Suppressor macrophage treated with lipopolysaccharide for 1 hour (primary cell): ENCODE data around the gene ARHGEF1.
"Not testable (repeated sequence)": the region's sequence is repeated elsewhere in the genome, so short reads cannot be mapped to it uniquely, and the experiment has no call there.

Experiments used
- DNase-seq, 3 donors: peaks; one replicate each; pipeline ENCODE4 v3.0.0-alpha.2; 2020 to 2022

The ARHGEF1 gene

GRCh38 chr19:41905273-41906002, 22.5 kb downstream of the ARHGEF1 start:
- no peak for DNase-seq

- no peak for DNase-seq
Measured at GRCh38 chr19:41906271-41906670, 23.3 kb downstream of the ARHGEF1 start.

DNA sequence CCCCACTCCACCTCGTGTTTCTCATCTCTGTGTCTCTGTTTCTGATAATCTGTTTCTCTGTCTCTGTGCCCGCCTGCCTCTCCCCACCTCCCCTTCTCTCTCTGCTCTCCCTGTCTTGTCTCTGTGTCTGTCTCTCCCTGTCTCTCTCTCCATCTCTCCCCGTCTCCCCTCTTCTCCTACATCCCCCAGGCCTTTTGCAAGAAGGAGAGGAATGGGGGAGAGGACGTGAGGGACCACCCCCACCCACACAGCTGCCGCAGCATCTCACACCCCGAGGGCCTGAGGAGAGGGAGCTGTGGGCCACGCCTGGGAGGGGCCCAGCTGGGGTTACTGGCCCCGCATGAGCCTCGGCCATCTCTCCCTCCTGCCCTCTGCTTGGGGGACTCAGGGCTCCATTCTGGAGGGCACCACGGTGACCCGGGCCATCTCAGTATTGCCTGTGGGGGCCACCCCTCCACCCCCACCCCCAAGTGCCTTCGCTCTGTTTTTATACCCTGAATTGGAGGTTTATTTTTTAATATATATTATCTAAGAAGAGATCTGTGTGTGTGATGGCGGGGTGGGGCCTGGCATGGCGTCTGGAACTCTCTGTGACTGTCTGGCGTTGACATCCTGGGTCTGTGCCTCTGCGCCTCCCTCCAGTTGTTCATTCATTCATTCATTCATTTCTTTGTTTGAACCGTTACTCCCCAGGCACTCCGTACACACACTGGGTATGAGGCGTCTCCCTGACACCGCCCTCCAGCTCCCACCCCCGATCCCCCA, 24.1 kb downstream of the ARHGEF1 start:
- no peak for DNase-seq

DNA sequence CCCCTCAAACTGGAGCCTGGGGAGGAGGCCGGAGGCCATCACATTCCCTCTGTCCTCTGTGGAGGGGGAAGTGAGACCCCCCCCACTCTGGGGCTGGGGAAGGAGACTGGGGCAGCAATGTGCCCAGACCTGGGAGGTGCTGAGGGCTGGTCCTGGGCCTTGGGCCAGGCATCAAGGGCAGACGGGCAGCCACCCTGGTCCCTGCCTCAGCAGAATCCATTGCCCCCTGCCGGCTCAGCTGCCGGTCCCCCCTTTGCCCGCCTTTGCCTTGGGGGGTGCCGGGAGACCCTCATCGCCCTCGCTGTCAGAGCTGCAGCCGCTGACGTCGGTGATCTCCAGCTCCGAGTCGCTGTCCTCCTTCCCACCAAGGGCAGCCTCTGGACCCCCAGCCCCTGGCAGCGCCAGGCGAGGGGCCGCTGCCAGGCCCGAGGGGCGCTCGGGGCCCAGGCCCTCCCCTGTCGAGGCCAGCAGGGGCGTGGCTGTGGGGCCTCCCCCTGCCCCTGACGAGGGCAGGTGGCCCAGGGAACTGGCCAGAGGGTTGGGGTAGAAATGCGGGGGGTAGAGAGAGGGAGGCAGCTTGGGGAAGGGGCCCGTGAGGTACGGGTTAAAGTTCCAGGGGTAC, 25.1 kb downstream of the ARHGEF1 start:
- no peak for DNase-seq

- DNase-seq = no peak
Measured at GRCh38 chr19:41908724-41909464, 25.9 kb downstream of the ARHGEF1 start.

GRCh38 chr19:41909706-41910105, 26.7 kb downstream of the ARHGEF1 start:
- no peak for DNase-seq

GRCh38 chr19:41910240-41910991, 27.4 kb downstream of the ARHGEF1 start:
- DNase-seq = no peak

GRCh38 chr19:41910992-41911888, 28.3 kb downstream of the ARHGEF1 start:
- no peak for DNase-seq

DNA sequence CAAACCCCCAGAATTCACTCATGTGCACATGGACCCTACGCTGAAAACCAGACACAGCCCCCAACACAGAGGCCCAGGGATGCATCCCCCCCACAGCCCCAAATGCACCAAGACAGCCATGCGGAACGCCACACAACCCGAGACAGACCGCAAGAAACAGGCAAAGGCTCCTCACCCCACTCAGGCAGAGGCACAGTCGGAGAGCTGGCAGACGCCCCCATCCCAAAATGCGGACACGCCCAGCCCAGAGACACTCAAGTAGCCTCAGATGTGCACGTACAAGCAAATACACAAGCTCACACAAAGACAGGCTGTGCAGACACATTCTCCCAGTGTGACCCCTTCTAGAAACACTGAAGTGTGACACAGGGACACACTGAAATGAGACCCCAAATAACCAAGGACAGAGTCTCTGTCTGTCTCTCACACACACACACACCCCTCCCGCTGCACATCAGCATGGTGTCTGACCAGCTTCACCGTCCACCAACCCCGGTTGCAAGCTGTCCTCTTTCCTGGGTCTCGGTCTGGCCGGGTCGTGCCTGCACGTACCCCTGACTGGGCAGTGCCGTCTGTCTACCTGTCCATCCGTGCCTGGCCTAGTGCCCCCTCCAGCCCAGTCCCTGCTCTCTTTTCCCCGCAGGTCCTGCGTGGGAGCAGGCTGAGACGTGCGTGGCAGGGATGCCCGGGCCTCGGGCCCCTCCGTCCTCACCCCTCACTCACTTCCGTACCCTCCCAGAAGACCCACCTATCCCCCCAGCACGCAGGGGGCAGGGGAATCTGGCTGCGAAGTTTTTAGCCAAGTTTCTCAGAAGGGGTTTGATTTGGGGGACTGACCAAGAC, 29.1 kb downstream of the ARHGEF1 start:
- no peak for DNase-seq

DNA sequence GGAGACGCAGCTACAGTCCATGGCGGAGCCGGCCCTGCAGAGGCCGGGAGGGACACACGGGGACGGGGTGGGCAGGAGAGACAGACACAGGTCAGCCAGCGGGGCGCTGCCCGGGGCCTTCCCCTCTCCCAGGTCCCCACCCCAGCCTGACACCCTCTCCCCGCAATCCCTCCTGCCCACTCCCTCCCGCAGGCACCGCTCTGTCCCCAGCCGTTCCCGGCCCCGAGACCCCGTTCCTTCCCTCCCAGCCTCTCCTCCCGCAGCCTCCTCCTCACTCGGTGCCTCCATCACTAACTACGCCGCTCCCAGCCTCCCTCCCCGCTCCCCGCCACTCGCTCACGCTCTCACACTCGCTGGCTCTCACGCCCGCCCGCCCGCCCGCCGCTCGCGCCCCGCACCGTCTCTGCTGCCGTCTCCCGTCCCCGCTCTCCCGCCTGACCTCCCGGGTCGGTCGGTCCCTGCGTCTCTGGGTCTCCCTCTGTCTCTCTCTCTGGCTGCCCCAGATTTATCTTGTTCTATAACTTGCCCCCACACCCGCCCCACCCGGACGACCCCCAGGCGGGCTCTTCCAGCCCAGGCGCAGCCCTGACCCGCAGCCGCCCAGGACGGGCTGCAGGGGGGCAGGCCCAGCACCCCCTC, 30.0 kb downstream of the ARHGEF1 start:
- DNase-seq = no peak

GRCh38 chr19:41913538-41914423, 30.8 kb downstream of the ARHGEF1 start:
- no peak for DNase-seq

- not testable (repeated sequence) for DNase-seq
Measured at GRCh38 chr19:41914424-41914834, 31.4 kb downstream of the ARHGEF1 start.

DNA sequence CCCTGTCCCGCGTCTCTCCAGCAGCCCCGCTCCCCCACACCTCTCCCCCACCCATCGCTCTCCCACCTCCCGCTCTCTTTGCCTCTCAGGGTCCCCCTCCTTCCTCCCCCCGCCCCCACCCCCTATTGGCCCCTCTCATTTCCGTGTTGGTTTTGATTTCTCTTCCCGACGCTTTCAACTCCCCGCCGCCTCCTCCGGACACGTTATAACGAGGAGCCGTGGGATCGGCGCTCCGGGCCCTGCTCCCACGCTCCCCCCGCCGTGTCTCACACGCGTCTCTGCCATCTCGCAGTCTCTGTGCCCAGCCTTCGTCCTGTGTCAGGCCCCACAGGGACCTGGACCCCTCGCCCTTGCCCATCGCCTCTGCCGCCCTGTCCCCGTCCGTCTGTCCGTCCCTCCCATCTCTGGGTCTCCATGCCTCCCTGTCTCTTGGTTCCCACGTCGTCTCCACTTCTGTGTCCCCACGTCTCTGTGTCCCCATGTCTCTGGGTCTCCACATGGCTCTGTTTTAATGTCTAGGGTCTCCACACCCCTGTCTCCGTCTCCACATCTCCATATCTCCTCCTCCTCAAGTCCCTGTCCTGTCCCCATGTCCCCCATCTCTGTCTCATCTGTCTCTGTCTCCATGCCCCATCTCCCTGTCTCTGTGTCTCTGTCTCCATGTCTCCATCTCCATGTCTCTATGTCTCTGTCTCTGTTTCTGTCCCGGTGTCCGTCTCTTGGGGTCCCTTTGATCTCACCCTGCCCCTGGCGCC, 32.2 kb downstream of the ARHGEF1 start:
- no peak for DNase-seq

DNA sequence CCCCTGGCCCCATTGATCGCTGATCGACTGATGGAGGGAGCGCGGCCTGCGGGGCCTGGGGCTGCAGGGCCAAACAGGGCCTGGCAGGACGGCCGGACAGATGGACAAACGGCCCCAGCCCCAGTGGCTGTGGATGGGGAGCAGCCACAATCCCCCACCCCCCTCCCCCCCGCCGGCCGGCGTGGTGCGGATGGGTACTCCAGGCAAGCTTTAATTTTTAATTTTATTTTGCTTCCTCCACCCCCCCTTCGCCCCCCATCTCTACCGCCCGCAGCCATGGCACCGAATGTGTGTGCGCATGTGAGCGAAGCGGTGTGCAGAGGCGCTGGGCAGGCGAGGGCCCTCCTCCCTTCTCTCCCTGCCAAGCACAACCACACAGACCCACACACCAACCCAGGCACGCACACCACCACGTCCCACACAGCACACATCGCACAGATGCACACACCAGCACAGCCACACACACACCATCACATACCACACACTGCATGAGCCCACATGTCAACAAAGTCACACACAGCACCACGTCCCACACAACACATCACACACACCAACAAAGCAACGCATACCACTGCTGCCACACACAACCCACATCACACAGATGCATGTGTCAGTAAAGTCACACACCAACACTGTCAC, 32.9 kb downstream of the ARHGEF1 start:
- no peak for DNase-seq

- DNase-seq = no peak
Measured at GRCh38 chr19:41917676-41918075, 34.7 kb downstream of the ARHGEF1 start.

GRCh38 chr19:41918095-41918494, 35.1 kb downstream of the ARHGEF1 start:
- no peak for DNase-seq

- DNase-seq = no peak
Measured at GRCh38 chr19:41918653-41919244, 35.8 kb downstream of the ARHGEF1 start.
